Stimulated activated CD8-positive, alpha-beta memory T cell treated with anti-CD3 and anti-CD28 coated beads, Interleukin-4, amount 100 ng/mL, for 24 hours (primary cell): ENCODE data around the gene ANKRD55.
"Not testable (repeated sequence)": the region's sequence is repeated elsewhere in the genome, so short reads cannot be mapped to it uniquely, and the experiment has no call there.

Experiments
- DNase-seq: peaks from one replicate; pipeline ENCODE4 v3.0.0-alpha.2; 2020; ENCODE audit warnings: low read depth

ANKRD55 gene

GRCh38 chr5:56207537-56207936, 25.6 kb downstream of the ANKRD55 start:
- DNase-seq = no peak

- DNase-seq = no peak
These were observed 26.8 kb downstream of the ANKRD55 start for GRCh38 chr5:56206126-56206910.

- DNase-seq = not testable (repeated sequence)
These were observed 29.2 kb downstream of the ANKRD55 start for GRCh38 chr5:56203936-56204335.

GRCh38 chr5:56202483-56202882, 30.6 kb downstream of the ANKRD55 start:
- no peak for DNase-seq

- DNase-seq = not testable (repeated sequence)
These were observed 31.3 kb downstream of the ANKRD55 start for GRCh38 chr5:56201762-56202261.

- no peak for DNase-seq
These were observed 32.0 kb downstream of the ANKRD55 start for GRCh38 chr5:56200971-56201666.

- DNase-seq = no peak
These were observed 38.1 kb downstream of the ANKRD55 start for GRCh38 chr5:56195016-56195415.

GRCh38 chr5:56192246-56192645, 40.9 kb downstream of the ANKRD55 start:
- DNase-seq = no peak

GRCh38 chr5:56191656-56192055, 41.5 kb downstream of the ANKRD55 start:
- DNase-seq = no peak

- no peak for DNase-seq
These were observed 42.6 kb downstream of the ANKRD55 start for GRCh38 chr5:56190497-56190896.

GRCh38 chr5:56185768-56186311, 47.3 kb downstream of the ANKRD55 start:
- DNase-seq = no peak

GRCh38 chr5:56183506-56183905, 49.6 kb downstream of the ANKRD55 start:
- DNase-seq = no peak

GRCh38 chr5:56179442-56179841, 53.7 kb downstream of the ANKRD55 start:
- no peak for DNase-seq

GRCh38 chr5:56178823-56179222, 54.3 kb downstream of the ANKRD55 start:
- no peak for DNase-seq

- no peak for DNase-seq
These were observed 56.1 kb downstream of the ANKRD55 start for GRCh38 chr5:56176871-56177533.

GRCh38 chr5:56176155-56176798, 56.9 kb downstream of the ANKRD55 start:
- DNase-seq = no peak

GRCh38 chr5:56175488-56175887, 57.6 kb downstream of the ANKRD55 start:
- no peak for DNase-seq

GRCh38 chr5:56175021-56175420, 58.1 kb downstream of the ANKRD55 start:
- no peak for DNase-seq

GRCh38 chr5:56172241-56172640, 60.9 kb downstream of the ANKRD55 start:
- DNase-seq = no peak

GRCh38 chr5:56170557-56170956, 62.6 kb downstream of the ANKRD55 start:
- no peak for DNase-seq

GRCh38 chr5:56169949-56170348, 63.2 kb downstream of the ANKRD55 start:
- DNase-seq = no peak

GRCh38 chr5:56169281-56169680, 63.8 kb downstream of the ANKRD55 start:
- DNase-seq = no peak
